HG03066 (cell line): ENCODE results near the gene TESMIN.

Source experiments
- ATAC-seq: cut with Tn5 transposase; IDR thresholded peaks from one replicate; pipeline ENCODE4 v1.9.1; 2021; ENCODE audit warnings: low read depth; ENCODE audit not compliant: unreplicated experiment

Gene TESMIN

DNA sequence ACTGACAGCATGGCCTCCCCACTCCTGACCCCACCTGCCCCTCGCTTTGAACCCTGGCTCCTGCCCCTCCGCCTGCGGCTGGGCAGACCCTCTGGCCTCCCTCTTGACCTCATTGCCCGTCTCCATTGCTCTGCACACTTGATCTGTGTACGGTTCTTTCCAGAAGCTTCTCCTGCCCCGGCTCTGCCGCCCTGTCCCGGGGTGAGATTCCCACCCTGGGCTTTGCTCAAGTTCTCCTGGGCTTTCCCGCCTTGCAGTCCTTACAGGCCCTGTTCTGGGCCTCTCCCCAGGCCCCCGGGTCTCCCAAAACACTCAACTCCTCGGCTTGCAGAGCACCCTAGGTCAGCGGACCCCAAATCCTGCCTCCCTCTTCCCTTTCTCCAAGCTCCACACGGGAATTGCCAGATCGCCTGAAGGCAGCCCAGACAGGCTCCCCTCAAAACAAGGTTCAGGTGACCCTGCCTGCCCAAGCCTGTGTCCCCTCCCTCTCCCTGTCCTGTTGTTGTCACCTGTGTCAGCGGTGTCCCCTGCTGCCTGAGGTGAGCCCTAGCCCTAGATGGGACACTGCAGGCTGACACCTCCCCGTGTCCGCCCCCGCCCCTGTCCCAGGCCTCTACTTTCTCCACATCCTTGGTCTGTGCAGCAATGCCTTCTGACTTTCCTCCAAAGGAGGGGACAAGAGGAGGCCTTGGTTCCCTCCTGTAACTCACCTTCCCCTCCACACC lies 65.5 kb downstream of the TESMIN start:
- ATAC-seq: no peak

DNA sequence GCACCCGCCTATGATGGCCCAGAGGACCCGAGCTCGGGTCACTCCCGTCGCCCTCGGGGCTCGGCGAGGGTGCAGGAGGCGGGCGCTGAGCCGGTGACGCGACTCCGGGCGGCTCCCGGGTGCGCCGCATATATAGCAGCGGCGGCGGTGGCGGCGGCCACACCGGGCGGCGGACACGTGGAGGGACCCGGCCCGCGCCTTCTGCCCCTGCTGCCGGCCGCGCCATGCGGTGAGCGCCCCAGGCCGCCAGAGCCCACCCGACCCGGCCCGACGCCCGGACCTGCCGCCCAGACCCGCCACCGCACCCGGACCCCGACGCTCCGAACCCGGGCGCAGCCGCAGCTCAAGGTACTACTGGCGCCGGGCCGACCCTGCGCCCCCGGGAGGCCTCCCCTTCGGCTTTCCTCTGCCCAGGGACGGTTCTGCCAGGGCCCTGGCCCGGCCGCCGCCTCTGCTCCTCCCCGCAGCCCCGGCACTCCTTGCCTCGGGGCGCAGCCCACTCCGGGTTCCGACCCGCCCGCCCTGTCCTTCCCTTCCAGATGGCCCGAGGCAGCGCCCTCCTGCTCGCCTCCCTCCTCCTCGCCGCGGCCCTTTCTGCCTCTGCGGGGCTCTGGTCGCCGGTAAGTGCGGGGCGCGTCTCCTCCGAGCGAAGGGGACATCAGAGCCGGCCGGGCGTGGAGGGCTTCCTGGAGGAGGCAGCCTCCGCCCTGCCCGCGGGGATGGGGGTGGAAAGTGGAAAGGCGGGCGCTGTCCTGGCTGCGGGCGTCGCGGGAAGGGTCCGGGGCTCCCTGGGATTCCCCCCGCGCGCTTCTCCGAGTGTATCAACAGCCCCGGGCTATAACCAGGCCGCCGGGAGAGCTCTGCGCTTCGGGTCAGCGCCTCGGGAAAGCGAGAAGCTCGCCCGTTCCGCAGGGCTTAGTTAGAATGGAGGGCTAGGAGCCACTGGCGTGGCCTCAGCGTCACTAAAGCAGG lies 66.6 kb downstream of the TESMIN start, which contains the start of gene GAL:
Gene GAL (plus strand): TSS at position 160 of the 972 bp plus-strand sequence. CDS start 380 bp downstream, at position 540.
- ATAC-seq: no peak

DNA sequence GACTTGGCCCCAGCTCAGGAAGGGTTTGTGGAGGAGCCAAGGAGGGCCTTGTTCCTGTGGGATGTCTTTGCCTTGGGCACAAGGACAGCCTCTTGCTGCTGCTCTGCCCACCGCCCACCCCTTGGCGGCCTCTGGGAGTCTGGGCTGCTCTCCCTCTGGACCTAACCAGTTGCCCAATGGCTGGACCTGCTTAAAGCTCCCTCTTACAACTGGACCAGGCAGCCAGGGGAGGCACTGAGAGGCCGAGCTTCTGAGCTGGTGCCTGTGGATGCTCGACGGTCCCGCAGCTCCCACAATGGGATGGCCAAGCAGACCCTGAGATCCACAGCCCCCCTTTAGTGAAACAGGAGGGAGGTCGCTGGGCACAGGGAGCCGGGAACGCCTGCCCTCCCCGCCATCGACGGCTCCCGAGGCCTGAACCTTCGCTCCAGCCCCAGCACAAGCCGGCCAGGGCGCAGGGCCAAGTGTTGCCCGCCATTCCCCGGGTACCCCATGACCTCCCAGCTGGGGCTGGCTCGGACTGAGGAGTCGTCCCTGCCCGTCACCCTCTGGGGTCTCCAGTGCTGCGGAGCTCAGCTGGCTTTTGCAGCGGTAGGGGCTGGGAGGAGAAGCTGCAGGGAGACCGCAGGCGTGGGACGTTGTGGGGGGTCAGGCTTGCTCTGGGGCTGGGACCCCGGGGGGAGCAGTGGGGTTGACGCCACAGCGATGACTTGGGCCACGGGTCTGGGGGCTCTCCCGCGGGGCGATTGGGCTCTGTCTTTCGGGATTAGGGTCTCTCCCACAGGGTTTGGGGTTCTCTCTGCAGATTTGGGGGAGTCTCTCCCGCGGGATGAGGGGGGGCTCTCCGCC lies 67.6 kb downstream of the TESMIN start:
- no peak for ATAC-seq

DNA sequence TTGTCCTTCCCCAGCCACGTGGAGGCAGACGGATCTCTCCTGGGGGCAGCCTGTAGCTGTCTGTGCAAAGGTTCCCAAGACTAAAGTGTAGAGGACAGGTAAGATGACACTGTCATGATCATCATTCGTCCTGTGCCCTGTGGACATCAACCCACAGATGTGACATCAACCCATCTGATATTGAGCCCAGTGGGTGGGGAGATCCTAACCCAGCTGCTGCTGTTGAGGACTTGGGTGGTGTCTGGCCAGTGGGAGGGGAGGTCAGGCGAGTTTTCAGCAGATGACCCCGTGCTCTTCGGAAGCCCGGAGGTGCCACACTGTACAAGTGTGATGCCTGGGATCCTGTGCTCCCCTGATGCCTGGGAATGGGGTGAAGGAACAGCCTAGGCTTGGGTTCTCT lies 68.2 kb downstream of the TESMIN start:
- no peak for ATAC-seq

DNA sequence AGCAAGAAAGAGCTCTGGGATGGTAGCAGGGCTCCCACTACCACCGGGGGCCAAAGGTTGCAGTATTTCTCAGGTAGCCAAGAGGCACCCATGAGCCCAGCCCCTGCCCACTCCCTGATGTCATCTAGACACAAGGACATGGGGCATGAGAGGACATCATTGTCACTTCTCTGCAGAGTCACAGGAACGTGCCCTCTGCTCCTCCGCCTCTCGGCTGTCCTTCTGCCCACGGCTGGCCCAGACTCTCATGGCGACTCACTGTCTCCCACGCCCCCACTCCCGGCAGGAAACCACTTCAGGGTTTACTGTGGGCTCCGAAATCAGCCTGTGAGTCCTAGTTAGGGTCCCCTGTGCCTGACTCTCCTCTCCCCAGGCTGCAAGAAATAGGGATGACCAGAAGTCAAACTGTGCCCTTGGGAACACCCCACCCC lies 68.8 kb downstream of the TESMIN start:
- ATAC-seq: no peak

DNA sequence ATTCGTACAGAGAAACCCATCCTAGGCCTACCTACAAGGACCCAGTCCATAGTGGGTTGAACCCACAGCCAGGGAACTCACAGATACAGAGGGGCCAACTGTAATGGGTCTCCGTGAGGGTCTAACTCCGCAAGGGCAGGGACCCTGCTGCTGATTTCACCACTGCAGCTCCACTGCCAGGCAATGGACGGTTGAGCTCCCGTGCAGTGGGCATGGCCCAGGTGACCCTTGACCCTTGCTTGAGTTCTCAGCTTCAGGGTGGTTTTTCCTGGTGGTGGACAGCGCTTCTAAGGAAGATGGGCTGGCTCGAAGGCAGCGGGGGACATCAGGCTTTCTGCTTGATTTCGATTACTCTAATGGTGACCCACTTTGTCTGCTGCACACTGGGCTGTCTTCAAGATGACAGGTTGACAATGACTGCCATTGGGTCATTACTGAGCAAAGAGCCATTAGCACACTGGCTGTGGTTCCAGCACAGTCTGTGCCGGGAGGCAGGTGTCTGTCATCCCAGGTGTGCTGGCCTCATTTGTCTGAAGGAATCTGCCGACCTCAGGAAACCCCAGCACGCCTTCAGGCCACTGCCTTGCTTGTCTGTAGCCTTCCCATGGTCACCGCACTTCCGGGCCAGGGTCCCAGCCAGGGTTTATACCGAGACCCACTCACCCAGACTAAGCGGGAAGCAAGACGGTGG lies 70.6 kb downstream of the TESMIN start:
- no peak for ATAC-seq

DNA sequence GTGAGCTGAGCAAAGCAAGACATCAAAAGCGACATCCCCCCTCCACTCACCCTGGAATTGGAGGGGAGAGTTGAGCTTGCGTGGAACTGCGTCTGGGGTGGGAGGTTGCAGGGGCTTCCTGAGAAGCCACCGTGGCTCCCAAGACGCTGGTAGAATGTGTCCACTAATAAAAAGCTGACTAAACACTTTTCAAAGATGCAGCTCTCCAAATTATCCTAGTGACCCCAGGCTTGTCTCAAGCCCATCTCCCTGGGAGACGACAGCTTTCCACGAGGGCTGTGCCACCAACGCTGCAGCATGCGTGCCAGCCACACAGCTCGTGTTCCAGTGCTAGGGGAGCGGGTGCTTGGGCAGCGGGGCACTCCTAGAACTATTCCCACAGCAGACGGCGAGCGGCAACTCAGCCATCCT lies 73.3 kb downstream of the TESMIN start:
- no peak for ATAC-seq

DNA sequence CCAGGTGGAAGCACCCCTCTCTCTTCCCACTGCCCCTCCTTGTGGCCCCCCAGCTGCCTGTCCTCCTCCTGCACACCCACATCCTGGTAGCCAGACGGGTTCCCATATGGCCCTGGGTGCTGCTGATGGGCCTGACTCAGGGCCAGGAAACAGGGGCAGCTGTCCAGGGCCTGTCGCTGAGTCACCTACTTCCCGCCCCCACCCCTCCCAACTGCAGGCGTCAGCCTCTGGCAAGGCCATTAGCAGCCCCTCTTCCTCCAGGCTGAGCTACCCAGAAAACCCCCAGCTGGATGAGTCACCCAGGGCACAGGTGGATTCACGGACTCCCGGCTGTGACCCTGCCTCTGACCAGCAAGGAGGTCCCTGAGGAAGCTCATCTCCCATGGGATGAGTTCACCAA lies 73.9 kb downstream of the TESMIN start:
- no peak for ATAC-seq

DNA sequence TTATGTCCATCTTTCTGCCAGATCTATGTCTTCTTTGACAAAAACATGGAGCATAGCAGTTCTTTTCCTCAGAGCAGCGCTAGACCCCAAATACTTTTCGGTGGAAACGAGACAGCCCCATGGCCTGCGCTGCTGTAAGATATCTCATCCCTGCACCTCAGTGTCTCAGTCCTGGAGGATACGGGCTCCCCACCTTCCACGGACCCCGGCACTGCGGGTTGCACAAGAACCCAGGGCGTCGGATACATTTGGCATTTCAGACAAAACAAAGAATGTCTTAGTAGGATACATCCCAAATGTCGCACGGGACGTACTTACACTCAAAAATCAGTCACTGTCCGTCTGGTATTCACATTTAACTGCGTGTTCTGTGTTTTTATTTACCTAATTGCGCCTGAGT lies 76.9 kb downstream of the TESMIN start:
- no peak for ATAC-seq

DNA sequence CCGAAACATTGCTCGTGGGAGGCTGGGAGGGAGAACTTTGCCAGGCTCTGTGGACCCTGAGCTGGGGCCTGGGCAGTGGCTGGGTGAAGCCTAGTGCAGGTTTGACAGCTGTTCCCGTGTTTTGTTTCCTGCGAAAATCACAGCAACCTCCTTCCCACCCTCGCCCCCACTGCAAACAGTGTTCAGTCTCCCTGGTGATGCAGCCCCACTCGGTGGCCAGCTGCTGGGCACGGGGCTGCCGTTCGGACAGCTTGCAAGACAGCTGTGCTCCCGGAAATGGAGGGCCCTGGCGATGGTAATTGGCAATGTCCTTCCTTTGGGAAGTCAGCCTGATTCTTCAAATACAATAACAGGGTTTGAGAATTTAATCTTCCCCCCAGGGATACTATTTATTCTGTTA lies 77.3 kb downstream of the TESMIN start:
- no peak for ATAC-seq

DNA sequence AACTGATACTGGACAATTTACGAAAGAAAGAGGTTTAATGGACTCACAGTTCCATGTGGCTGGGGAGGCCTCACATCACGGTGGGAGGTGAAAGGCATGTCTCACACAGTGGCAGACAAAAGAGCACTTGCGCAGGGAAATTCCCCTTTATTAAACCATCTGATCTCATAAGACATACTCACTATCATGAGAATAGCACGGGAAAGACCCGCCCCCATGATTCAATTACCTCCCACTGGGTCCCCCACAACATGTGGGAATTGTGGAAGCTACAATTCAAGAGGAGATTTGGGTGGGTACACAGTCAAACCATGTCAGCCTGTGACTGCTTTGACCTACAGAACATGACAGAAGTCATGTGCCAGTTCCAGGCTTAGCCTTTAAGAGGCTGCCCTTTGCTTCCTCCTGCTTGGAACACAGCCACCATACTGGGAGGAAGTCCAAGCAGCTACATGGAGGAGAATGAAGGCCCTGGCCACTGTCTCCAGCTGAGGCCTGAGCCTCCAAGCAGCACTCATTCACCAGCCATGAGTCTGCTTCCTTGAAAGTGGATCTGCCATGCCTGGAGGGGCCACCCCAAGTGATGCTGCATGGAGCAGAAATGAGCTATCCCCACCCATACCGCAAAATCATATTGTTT lies 77.9 kb downstream of the TESMIN start:
- ATAC-seq: no peak

DNA sequence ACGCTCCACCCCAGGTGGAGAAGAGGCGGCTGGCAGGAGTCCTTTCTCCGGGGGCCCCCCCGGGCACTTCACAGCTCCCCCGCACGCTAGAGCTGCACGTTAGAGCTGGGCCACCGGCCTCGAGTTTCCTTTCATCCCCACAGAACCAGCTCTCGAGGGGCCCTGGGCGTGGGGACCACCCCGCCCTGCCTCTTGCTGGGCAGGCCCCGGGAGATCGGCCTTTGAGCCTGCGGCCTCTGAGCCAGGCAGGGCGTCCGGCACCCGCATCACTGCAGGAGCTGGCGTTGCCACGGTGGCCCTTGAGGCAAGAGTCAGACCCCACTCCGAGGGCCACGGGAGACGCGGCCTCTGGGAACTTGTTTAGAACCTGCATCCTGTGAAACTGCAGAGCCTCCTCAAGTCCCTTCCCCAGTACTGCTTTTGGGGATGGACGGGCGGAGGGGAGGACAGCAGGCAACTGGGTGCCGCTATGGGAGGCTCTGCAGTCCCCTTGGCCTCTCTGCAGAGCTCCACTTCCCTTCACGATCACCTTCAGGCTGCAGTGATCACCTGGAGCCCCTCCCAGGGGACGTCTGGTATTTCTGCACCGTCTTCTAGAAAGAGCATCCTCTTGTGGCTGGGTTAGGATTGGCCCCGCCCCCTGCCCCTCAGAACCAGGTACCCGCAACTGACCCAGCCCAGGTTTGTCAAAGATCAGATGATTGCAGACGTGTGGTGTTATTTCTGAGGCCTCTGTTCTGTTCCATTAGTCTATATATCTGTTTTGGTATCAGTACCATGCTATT lies 80.9 kb downstream of the TESMIN start:
- ATAC-seq: no peak

DNA sequence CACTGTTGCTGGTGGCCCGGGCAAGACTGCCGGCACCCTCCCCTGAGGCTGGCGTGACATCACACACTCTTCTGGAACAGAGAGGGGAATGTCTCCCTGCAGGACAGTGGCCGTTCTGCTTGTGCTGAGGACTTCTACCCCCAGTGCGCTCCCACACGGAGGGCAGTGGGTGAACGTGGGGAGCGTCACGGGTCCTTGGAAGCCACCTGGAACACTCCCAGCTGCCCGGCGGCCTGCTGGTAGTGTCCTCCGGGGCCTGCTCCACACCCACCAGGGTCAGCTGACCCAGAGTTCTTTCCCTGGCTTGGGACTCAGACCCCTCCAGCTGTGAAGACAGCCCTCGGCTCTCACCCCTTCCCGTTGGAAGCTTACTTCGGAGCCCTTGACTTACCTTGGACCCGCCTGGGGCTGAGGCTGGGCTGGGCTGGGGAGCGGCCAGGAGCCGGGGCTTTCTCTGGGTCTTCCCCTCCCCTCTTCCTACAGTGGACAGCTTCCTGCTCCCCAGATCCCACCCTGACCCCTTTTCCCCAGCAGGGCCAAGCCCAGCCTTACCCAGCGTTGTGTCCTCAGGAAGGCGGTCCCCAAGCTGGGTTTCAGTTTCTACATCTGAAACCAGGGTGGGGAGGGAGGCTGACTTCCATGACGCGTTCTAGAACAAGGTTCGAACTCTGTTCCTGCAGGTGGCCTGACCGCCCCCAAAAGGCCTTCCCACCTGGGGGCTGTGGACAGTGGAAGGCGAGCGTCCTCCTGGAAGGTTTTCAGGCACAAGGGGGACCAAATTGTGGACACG lies 81.8 kb downstream of the TESMIN start:
- no peak for ATAC-seq

DNA sequence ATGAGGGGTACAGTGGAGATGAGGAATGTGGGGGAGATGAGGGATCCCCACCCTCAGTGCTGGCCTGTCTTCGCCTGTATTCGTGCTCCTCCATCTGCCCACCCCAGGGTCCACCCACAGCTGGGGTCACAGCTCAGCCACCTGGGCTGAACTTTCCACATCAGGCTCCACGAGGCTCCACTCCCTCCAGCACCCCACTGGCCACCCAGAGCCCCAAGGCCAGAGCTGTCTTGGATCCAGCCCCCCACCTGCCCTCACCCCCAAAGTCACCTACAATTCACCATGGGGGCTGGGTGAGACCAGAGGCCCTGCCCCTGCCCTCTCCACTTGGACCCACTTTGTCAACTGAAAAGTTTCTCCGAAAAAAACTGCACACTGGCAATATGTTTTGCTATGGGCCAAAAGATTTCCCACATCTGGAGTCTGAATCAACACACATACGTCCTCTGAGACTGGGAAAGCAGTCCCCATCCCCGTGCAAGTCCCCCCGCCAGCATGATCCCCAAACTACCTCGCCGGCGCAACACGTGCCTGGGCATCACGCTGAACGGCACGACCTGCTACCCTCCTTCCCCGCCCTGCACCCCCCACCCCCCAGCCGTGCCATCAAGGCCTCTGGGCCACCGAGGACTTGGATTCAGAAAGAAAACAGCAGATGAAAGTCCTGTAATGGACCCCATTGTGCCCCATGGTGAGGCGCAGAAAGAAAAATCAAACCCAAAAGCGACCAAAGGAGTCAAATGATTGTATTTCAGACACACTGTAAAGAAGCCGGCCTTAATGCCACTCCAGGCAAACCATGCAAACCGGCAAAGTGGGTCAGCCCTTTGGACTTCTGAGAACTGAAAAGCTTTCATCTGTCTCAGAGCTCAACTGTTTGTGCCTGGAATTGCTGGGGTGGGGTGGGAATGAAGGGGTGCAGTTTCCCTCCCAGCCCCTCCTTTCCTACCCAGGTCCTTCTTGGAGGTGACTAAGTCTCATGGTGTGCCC lies 83.5 kb downstream of the TESMIN start:
- no peak for ATAC-seq

DNA sequence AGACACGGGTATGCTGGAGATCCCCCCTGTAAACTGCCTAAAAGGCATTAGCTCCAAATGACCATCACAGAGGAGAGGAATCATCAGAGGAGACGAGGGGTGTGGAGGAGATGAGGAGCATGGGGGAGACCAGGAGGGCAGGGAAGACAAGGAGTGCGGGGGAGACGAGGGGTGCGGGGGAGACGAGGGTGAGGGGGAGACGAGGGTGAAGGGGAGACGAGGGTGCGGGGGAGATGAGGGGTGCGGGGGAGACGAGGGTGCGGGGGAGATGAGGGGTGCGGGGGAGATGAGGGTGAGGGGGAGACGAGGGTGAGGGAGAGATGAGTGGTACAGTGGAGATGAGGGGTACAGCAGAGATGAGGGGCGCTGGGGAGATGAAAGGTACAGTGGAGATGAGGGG lies 84.5 kb downstream of the TESMIN start:
- ATAC-seq: no peak

DNA sequence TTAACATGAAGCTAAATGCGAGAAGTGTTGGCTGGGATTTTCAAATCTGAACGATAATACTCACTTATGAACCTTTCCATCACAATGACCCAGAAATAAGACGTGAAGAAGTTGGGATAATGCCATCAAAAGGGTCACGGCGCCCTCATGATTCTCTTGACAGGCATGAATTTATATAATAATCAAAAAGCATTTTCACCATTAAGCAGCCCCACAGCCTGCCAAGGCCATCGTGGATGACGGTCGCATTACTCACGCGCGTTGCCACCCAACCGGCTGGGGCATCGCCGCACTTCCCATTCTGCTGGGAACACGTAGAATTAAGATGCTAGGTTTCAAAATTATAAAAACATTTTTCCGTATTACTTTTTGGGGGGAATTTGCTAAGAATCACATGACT lies 85.9 kb downstream of the TESMIN start:
- no peak for ATAC-seq

DNA sequence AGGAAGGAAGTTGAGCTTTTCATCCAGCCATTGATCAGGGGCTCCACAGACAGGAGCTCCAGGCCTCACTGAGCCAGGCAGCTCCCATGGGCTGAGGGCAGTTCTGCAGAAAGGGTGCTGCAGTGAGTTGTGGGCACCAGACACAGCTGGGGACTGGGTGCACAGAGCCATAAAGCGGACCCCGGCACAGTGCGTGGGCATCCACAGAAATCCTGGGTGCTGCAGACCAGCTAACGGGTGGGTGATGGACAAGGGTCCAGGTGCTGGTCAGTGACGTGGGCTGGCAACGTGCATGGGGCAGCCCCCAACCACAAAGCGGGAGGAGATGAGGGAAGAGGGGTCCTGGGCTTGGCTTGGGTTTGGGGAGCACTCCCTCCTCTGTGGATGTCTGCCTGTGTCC lies 86.4 kb downstream of the TESMIN start:
- ATAC-seq: no peak
